ENCODE data around the gene KCNJ15.

KCNJ15 gene

DNA sequence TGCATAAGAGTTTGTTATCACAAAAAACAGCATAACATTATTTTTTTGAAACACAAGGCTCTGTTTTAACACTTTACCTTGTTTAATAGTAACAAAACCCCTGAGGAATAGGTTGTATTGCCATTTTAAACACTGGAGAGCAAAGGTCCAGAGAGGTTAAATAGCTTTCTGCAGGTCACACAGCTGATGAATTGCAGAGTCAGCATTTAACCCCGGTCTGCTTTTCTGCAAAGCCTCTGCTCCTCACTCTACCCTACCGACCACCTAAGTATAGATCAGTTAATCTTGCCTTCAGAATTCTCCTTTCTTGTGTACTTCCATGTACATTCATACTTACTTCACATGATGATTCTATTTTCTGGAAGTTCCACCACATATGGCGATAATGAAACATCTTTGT lies 42.0 kb downstream of the KCNJ15 start:
- TF ChIP-seq, protein P1, sequence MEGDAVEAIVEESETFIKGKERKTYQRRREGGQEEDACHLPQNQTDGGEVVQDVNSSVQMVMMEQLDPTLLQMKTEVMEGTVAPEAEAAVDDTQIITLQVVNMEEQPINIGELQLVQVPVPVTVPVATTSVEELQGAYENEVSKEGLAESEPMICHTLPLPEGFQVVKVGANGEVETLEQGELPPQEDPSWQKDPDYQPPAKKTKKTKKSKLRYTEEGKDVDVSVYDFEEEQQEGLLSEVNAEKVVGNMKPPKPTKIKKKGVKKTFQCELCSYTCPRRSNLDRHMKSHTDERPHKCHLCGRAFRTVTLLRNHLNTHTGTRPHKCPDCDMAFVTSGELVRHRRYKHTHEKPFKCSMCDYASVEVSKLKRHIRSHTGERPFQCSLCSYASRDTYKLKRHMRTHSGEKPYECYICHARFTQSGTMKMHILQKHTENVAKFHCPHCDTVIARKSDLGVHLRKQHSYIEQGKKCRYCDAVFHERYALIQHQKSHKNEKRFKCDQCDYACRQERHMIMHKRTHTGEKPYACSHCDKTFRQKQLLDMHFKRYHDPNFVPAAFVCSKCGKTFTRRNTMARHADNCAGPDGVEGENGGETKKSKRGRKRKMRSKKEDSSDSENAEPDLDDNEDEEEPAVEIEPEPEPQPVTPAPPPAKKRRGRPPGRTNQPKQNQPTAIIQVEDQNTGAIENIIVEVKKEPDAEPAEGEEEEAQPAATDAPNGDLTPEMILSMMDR (IDR thresholded peaks at IDR 0.05; ENCODE audit: control insufficient read depth, insufficient read depth, low read depth, low read length, missing control alignments) = no peak
- no peak for DNase-seq (ENCODE audit: low read depth)
- H3K4me3 ChIP-seq (ENCODE audit: control insufficient read depth, low read depth, low read length) = no peak overlapping the region

DNA sequence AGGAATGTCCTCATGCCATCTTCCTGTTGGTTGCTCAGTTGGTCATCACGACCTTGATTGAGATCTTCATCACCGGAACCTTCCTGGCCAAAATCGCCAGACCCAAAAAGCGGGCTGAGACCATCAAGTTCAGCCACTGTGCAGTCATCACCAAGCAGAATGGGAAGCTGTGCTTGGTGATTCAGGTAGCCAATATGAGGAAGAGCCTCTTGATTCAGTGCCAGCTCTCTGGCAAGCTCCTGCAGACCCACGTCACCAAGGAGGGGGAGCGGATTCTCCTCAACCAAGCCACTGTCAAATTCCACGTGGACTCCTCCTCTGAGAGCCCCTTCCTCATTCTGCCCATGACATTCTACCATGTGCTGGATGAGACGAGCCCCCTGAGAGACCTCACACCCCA lies 42.9 kb downstream of the KCNJ15 start:
- no peak overlapping the region for H3K4me3 ChIP-seq (ENCODE audit: control insufficient read depth, low read depth, low read length)
- DNase-seq (ENCODE audit: low read depth) = no peak
- TF ChIP-seq, protein P1 (IDR thresholded peaks at IDR 0.05; ENCODE audit: control insufficient read depth, insufficient read depth, low read depth, low read length, missing control alignments) = no peak

DNA sequence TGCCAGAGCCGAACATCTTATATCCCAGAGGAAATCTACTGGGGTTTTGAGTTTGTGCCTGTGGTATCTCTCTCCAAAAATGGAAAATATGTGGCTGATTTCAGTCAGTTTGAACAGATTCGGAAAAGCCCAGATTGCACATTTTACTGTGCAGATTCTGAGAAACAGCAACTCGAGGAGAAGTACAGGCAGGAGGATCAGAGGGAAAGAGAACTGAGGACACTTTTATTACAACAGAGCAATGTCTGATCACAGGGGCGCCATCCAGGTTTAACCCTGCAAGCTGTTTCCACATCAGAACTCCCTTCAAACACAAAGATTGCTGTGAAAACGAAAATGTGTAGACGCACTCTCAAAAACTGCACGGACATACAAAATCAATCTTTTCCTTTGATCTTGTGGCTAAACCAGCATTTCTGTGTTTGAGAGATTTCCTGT lies 43.4 kb downstream of the KCNJ15 start:
- TF ChIP-seq, protein P1 (IDR thresholded peaks at IDR 0.05; ENCODE audit: control insufficient read depth, insufficient read depth, low read depth, low read length, missing control alignments) = no peak

DNA sequence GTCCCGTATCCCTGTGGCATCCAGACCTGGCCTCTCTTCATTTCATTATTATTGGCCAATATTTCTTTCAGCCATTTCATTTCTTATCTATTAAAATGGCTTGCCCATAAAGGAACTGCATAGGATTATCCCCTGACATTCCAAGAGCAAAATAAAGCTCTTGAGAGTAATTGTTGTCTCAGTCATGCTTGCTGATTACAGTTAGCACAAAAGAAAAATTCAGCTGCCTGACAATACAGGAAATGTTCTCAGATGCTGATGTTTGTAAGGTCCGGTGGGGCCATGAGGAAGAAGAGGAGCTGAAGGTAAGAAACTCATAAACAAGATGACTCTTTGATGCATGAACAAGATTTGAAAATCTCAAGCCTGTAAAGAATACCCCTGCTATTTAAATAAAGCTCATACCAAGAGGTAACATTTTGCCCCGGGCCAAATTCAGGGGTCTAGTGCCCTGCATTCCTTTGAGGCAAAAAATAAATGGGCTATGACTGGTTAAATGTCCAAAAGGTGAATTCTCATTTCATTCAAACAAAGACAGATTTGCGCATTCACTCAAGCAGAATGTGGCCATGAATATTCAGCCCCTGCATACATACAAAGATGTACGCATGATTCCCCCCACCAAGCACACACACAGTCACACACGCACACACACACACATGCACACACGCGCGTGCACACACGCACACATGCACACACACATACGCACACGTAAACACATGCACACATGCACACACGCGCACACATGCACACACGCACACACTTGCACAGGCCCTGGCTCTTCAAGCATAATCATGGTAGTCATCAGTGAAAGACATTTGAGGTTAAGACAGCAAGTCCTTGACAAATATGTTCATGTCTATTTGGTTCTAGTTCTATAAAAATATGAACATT lies 44.8 kb downstream of the KCNJ15 start:
- DNase-seq (ENCODE audit: low read depth) = no peak
- TF ChIP-seq, protein P1 (IDR thresholded peaks at IDR 0.05; ENCODE audit: control insufficient read depth, insufficient read depth, low read depth, low read length, missing control alignments) = no peak
- H3K4me3 ChIP-seq (ENCODE audit: control insufficient read depth, low read depth, low read length) = no peak overlapping the region

More for the DNA sequence above, 43.4 kb downstream of the KCNJ15 start:
- no peak overlapping the region for H3K4me3 ChIP-seq (ENCODE audit: control insufficient read depth, low read depth, low read length)
- no peak for DNase-seq (ENCODE audit: low read depth)

DNA sequence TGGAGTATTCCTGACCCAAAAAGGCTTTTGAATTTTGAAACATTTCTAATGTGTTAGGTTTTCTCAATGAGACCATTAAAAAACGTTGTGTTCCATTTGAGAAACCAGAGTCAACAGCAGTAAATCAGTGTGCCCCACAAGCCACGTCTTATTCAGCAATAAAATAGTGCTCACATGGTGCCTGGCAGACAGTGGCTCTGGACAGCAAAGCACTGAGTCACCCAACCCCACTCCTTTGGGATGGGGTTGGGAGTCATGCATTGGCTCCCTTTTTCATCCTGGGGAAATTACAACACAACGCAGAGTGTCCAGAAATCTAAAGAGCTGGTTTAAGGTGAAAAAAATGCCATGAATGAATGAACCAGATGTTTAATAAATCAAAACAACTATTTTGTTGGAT lies 46.5 kb downstream of the KCNJ15 start:
- H3K4me3 ChIP-seq (ENCODE audit: control insufficient read depth, low read depth, low read length) = no peak overlapping the region
- TF ChIP-seq, protein P1 (IDR thresholded peaks at IDR 0.05; ENCODE audit: control insufficient read depth, insufficient read depth, low read depth, low read length, missing control alignments) = no peak
- DNase-seq (ENCODE audit: low read depth) = peak; percentile 93

DNA sequence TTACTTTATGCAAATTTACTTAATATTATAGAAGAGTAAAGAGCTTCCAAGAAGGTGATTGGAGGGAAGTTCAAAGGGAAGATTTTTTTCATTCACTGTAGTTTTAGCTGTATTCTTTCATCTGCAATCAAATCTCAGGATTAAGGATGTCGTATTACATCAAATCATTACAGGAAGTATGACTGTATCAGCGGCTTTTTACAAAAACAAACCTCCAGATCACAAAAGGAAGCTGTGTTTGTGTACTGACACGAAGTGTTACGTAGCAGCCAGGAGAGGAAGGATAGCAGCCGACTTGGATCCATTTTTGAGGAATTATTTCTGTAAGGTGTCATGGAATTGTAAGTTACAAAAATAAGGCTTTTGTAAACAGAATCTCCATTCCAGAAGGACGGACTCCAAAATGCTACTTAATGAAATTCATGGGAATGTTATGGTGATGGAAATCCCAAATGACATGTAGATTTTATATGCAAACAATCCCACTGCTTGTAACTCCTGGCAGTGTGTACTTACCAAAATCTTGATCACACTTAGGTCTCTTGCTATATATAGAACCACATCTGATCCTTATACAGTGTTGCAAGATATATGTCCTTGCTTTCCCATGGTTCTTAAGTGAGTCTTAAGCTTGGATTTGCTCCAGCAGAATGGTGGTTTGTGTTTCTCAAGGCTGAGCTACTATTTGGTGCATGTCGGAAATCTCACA lies 49.8 kb downstream of the KCNJ15 start:
- TF ChIP-seq, protein P1 (IDR thresholded peaks at IDR 0.05; ENCODE audit: control insufficient read depth, insufficient read depth, low read depth, low read length, missing control alignments) = no peak
- peak; percentile 94 for DNase-seq (ENCODE audit: low read depth)
- H3K4me3 ChIP-seq (ENCODE audit: control insufficient read depth, low read depth, low read length) = no peak overlapping the region

Data from AG09309 (cell line).